Nephron (organoid): ENCODE data around the gene RPN1.

Experiments
- H3K27ac Mint-ChIP-seq, 3 experiments: 2 replicates each; pipeline ENCODE4 v1.8.0; 2020; ENCODE audit warnings: mixed read lengths in 3 of 3, mild to moderate bottlenecking in 2 of 3, moderate library complexity in 1 of 3
- H3K27me3 Mint-ChIP-seq: 2 replicates; pipeline ENCODE4 v1.8.0; 2021; ENCODE audit warnings: low read depth, mild to moderate bottlenecking, moderate library complexity, mixed read lengths
- H3K36me3 Mint-ChIP-seq: 2 replicates; pipeline ENCODE4 v1.8.0; 2020; ENCODE audit warnings: low read depth, mixed read lengths
- H3K4me1 Mint-ChIP-seq: 2 replicates; pipeline ENCODE4 v1.8.0; 2020; ENCODE audit warnings: mixed read lengths
- H3K4me3 Mint-ChIP-seq, 3 experiments: 2 replicates each; pipeline ENCODE4 v1.8.0; 2020; ENCODE audit warnings: mild to moderate bottlenecking in 3 of 3, mixed read lengths in 3 of 3, moderate library complexity in 2 of 3
- H3K9me3 Mint-ChIP-seq: 2 replicates; pipeline ENCODE4 v1.8.0; 2020; ENCODE audit warnings: mixed read lengths
- TF ChIP-seq, protein P1 (sequence below), 3 experiments: fragments of 200-600 bp; sonication (generic); IDR thresholded peaks; one replicate each; pipeline ENCODE4 v1.5.0; 2021; ENCODE audit warnings: antibody characterized with exemption in 3 of 3; ENCODE audit not compliant: unreplicated experiment in 3 of 3

The RPN1 gene

DNA sequence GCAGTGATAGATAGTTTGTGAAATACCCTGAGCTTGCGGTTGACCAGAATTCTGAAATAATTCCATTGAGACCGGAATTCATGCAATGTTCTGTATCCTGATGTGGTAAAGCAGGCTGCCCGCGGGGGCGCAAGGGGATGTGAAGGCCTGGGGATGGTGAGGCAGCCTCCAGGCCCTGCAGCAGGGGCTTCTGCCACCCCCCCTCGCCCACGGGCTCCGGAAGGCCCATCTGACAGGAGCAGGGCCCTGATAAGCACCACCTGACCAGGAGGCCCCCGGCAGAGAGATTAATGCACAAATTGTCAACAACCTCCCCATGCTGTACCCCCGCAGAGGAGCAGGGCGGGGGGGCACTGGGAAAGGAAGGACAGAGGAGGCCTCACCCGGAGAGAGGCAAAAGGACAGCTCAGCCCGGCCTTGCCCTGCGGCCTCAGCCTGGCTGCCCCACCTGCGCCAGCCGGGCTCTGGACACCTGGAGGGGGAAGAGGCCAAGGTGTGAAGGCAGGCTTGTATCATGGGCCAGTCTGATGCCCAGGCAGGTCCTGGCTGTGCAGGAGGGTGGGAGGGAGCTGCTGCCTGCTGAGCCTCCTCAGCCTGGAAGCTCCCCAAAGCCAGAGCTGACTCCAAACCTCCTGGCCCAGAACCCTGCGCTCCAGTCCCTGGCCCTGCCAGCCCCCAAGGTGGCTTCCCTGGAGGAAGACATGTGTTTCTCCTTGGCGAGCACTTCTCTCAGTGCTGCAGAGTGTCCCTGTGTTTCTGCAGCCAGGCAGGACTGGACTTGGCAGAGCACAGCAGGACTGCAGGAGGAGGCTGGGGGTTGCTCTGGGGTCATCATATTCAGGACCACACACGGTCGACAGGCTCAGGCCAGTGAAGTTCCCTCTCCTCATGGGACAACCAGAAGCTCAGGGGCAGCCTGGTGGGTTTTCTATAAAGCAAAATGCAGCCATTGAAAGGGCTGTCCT, 46.5 kb downstream of the RPN1 start:
- peaks cover 4% of the 10 kb centered on the region for H3K4me1 Mint-ChIP-seq
- H3K9me3 Mint-ChIP-seq, result no peaks in the 10 kb centered on the region
- TF ChIP-seq, protein P1, sequence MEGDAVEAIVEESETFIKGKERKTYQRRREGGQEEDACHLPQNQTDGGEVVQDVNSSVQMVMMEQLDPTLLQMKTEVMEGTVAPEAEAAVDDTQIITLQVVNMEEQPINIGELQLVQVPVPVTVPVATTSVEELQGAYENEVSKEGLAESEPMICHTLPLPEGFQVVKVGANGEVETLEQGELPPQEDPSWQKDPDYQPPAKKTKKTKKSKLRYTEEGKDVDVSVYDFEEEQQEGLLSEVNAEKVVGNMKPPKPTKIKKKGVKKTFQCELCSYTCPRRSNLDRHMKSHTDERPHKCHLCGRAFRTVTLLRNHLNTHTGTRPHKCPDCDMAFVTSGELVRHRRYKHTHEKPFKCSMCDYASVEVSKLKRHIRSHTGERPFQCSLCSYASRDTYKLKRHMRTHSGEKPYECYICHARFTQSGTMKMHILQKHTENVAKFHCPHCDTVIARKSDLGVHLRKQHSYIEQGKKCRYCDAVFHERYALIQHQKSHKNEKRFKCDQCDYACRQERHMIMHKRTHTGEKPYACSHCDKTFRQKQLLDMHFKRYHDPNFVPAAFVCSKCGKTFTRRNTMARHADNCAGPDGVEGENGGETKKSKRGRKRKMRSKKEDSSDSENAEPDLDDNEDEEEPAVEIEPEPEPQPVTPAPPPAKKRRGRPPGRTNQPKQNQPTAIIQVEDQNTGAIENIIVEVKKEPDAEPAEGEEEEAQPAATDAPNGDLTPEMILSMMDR (IDR thresholded peaks at IDR 0.05; ENCODE audit: unreplicated experiment in 3 of 3), result no peak
- peak overlapping the region in 1 of 3 experiments; percentile 53 for H3K27ac Mint-ChIP-seq
- H3K27me3 Mint-ChIP-seq, result peaks cover 9% of the 10 kb centered on the region
- H3K36me3 Mint-ChIP-seq, result no peaks in the 10 kb centered on the region
- no peak overlapping the region for H3K4me3 Mint-ChIP-seq

DNA sequence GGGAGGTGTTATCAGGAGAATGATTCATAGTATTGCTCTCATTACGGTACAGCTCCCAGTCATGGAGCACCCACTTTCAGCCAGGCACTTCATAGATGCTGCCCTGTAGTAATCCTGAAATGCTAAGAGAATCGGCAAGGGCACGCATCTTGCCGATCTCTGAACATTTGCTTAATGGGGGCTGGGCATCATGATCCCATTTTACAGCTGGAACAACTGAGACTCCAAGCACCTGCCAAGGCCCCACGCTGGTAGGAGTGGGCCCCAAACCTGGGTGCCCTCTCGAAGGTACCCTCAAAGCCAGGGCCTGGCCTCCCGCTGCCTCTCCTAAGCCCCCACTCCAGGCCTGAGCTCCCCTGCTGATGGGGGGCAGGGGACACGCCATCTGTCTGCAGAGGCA, 47.3 kb downstream of the RPN1 start:
- H3K27me3 Mint-ChIP-seq, result peaks cover 10% of the 10 kb centered on the region
- H3K9me3 Mint-ChIP-seq, result no peaks in the 10 kb centered on the region
- no peaks in the 10 kb centered on the region for H3K36me3 Mint-ChIP-seq
- TF ChIP-seq, protein P1 (IDR thresholded peaks at IDR 0.05; ENCODE audit: unreplicated experiment in 3 of 3), result no peak
- H3K27ac Mint-ChIP-seq, result no peak overlapping the region
- peaks cover 4% of the 10 kb centered on the region for H3K4me1 Mint-ChIP-seq
- H3K4me3 Mint-ChIP-seq, result no peak overlapping the region

DNA sequence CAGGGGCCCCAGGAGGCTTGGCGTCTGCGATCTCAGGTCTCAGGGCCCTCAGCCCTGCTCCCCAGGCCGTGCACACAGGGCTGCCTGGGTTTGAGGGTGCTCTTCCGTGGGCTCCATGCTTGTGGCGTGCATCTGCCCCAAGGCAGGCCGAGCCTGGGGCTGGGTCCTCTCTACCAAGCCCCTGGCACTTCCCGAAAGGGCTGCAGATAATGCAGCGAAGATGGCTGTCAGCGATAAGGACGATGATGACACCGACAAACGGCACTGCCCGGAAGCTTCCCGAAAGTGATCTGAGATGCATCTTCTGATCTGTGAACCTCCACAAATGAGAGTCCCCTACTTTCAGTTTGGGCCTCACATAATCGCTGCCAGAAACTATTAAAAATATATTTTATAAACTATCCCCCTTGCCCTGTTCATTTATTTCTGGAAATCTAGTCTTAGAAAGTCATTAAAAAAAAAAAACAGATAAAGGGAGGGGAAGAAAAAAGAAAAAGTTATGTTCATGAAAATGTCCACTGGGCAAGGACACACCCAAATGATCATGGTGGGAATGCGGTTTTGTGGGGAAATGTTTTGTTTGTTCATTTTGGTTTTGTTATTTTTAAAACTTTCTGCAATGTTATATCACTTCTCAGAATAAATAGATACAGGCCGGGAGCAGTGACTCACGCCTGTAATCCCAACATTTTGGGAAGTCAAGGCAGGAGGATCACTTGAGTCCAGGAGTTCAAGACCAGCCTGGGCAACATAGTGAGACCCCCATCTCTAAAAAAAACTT, 51.5 kb downstream of the RPN1 start:
- H3K4me1 Mint-ChIP-seq, result no peaks in the 10 kb centered on the region
- TF ChIP-seq, protein P1 (IDR thresholded peaks at IDR 0.05; ENCODE audit: unreplicated experiment in 3 of 3), result no peak
- H3K27me3 Mint-ChIP-seq, result peaks cover 5% of the 10 kb centered on the region
- H3K9me3 Mint-ChIP-seq, result no peaks in the 10 kb centered on the region
- H3K4me3 Mint-ChIP-seq, result no peak overlapping the region
- no peak overlapping the region for H3K27ac Mint-ChIP-seq
- no peaks in the 10 kb centered on the region for H3K36me3 Mint-ChIP-seq

DNA sequence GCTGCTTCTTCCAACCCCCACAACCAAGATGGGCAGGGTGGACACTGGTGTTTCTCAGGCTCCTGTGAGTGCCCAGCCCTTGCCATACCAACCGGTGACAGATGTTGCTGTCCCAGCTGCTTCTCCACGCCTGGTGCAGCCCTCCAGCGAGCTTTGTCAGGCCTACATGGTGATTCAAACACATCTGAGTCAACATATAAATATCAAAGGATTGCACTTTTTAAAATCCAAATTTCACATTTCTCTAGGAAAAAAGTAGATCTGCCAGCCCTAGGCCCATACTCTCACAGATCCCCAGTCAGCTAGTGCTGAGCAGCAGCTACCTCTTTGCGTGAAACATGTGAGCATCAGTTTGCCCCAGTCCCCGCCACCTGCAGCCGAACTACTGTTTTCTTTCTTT, 52.7 kb downstream of the RPN1 start:
- H3K9me3 Mint-ChIP-seq, result no peaks in the 10 kb centered on the region
- no peak overlapping the region for H3K4me3 Mint-ChIP-seq
- no peaks in the 10 kb centered on the region for H3K36me3 Mint-ChIP-seq
- TF ChIP-seq, protein P1 (IDR thresholded peaks at IDR 0.05; ENCODE audit: unreplicated experiment in 3 of 3), result no peak
- H3K4me1 Mint-ChIP-seq, result no peaks in the 10 kb centered on the region
- peaks cover 5% of the 10 kb centered on the region for H3K27me3 Mint-ChIP-seq
- no peak overlapping the region for H3K27ac Mint-ChIP-seq

DNA sequence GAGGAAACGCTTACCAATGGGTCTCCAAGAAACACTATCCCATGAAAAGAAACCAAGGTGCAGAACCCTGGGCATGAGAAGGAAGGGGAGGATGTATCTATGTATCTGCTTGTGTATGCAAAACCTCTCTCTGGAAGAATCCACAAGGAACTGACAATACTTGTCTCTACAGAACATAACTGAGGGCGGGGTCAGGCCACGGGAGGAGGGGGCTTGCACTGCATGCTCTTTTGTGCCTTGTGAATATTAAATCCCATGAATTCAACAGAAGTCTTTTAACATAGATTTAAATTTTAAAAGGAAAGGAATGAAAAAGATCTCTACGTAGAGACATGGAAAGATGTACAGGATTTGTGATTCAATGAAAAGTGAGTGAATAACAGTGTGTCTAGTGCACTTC, 57.8 kb downstream of the RPN1 start:
- no peak overlapping the region for H3K27ac Mint-ChIP-seq
- peaks cover 7% of the 10 kb centered on the region for H3K9me3 Mint-ChIP-seq
- no peak overlapping the region for H3K4me3 Mint-ChIP-seq
- no peaks in the 10 kb centered on the region for H3K4me1 Mint-ChIP-seq
- TF ChIP-seq, protein P1 (IDR thresholded peaks at IDR 0.05; ENCODE audit: unreplicated experiment in 3 of 3), result no peak
- H3K27me3 Mint-ChIP-seq, result peaks cover 4% of the 10 kb centered on the region
- H3K36me3 Mint-ChIP-seq, result no peaks in the 10 kb centered on the region
